GM12874 (cell line): Measurements from ENCODE around the gene LRRFIP1.

Source experiments
- TF ChIP-seq, protein P1 (sequence below): IDR thresholded peaks from 2 replicates; pipeline ENCODE4 v1.5.1; 2011; ENCODE audit warnings: low read depth, mild to moderate bottlenecking, control low read depth, low read length, moderate library complexity; ENCODE audit not compliant: insufficient read depth

LRRFIP1 gene

DNA sequence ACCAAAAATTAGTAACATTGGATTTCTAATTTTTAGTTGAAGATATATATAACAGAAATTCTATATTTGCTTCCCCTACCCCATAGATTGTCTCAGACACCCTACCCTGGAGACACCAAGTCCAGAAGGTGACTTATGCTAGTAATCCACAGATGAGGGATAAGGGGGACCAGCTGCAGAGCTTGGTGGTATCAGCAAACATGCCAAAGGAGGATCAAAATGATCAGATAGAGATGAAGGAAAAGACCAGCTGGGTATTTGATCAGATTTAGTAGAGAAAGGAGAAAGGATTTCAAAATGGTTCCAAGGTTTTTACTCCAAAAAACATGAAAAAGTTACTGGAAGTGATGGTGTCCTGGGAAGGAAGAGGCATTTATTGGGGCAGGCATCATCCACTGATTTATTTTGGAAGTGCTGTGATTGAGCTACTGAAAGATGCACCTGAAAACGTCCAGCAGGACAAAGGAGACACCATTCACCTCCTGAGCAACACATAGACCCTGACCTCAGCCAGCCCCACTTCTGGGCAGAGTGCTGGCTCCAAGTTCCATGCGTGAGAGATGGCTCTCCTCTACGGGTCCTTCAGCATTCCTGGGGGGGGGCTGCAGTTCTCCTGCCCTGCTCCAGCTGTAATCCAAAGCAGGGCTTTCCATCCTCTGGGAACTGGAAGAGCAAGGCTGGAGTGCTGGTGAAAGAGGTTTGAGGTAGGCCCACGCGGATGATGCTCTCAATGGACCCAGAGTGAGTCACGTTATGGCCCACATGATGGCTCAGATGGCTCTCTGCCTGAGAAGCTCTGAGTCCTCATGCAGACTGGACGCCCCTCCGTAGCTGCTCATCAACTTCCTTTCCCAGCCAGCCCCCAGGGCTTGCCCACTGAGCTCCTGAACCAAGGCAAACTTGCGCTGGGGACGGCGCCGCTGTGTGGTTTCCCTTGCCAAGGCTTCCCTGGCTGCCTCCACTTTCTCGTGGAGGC, 3.7 kb upstream of the LRRFIP1 start:
- TF ChIP-seq, protein P1, sequence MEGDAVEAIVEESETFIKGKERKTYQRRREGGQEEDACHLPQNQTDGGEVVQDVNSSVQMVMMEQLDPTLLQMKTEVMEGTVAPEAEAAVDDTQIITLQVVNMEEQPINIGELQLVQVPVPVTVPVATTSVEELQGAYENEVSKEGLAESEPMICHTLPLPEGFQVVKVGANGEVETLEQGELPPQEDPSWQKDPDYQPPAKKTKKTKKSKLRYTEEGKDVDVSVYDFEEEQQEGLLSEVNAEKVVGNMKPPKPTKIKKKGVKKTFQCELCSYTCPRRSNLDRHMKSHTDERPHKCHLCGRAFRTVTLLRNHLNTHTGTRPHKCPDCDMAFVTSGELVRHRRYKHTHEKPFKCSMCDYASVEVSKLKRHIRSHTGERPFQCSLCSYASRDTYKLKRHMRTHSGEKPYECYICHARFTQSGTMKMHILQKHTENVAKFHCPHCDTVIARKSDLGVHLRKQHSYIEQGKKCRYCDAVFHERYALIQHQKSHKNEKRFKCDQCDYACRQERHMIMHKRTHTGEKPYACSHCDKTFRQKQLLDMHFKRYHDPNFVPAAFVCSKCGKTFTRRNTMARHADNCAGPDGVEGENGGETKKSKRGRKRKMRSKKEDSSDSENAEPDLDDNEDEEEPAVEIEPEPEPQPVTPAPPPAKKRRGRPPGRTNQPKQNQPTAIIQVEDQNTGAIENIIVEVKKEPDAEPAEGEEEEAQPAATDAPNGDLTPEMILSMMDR: no peak

DNA sequence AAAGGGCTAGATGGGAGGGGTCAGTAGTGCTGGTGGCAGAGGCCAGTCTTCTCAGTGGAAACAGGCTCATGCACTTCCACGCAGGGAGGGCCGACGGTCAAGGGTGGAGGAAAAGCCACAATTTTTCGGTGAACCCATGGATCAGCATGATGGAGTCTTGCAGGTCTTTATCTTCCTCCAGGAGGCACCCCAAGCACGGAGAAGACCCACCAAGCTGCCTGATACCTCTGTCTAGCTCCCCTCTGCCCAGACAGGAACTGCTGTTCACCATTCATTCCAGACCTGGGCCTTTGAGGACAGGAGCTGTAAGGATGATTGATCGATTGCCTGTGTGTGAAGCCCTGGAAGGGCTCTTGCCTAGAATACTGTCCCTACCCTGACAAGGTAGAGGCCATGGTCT, 2.8 kb upstream of the LRRFIP1 start:
- TF ChIP-seq, protein P1: peak; percentile 22; the same call in 1 of the 2 replicates

DNA sequence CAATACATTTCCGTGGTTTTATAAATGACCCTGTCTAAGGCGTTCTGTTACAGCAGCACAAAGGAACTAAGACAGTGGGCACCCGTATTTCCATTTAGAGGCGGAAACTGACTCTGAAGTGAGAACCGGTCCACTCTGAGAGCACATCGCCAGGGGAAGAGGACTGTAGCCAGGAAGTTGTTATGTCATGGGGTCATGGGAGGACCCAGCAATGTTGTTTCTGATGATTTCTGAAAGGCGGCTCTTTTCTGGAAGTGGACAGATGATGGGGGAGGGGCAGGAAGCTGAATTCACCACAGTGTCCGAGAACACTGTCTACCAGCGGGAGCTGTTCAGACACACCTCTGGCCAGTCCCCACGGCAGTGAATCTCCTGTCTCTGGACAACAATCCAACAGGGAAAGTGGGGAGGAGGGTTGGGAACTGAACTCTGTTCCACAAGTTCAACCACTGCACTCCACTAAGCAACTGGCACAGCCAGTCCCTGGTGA, 2.1 kb upstream of the LRRFIP1 start:
- TF ChIP-seq, protein P1: no peak

DNA sequence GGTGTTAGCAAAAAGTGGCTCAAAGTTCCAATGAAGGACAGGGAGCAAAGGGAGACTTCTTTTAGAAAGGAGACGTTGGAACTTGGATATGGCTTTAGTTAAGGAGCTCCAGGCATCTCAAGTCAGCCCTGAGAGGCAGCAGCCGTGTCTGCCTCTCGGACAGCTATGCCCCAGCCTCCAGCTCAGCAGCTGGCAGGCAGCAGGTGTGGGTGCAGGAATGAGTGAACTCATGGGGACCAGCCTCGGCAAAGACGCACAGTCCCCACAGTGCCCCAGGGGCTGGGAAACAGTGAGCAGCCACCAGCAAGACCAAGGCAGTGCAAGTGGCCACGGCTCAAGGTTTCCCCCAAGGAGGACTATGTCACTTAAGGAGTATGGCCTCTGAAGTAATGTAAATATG, 1.6 kb upstream of the LRRFIP1 start:
- TF ChIP-seq, protein P1: no peak

DNA sequence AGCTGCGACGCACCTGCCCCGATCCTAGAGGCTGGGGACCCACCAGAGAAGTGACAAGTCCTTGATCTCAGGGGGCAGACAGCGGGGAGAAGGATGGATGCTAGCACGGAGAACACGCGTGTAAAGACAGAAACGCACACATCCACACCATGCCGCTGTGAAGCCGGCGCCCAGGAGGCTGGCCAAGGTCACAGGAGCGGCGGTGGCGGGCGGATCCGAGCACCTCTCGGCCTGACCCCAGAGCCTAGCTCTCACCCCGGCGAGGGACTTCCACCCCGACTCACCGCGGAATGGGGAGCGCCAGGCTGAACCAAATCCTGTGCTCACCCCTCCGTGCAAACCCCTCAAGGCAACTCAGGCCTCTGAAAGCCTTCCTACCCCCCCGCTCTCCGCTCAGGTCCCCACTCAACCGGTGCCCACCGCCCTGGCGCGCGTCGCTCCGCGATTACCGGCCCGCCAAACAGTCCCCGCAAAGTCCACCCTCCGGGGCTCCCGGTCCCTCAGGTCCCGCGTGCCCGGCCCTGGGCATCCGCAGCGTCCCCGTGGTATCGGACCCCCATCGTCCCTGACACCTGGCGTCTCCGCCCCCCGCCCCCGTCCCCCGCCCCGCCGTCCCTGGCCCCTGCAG, 460 bp upstream of the LRRFIP1 start:
- TF ChIP-seq, protein P1: no peak

DNA sequence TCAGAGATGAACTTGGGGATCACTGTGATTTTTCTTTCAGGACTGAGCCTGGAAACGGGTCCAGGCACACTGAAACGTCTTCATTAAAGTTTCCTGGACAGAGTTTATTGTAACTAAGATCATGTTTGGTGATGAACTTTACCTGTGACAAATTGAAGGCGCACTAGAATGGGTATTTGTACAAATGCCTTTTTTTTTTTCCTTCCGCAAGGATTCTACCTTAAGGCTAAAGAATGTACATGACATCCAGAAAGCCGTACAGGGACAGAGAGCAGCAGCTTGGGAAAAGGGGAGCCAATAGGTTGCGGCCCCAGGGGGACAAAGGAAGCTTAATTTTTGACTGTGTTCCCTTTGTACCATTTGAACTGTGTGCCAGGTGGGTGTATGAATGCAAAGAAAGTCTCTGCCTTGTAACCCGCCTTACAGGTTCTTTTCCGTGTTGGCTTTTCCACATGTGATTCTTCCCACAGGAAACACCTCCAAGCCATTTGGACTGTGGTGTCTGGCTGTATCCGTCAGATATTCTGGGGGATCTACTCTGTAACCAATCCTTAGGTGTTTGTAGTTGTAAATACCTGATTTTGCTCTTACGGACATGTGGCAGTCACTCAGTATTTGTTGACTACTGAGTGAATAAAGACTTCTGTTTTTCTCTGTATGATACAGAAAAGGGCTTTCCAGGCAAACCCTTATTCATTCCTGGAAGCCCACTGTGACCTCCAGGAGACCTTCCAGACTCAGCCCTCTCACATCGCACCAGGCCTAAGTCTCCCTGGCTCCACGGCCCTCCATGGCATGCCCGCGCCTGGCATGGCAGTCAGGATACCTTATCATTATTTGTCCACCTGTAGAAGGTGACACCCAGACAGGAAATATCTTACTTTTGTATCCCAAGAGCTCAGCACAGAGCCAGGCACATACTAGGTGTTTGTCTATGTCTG, 1.1 kb downstream of the LRRFIP1 start:
- TF ChIP-seq, protein P1: no peak
